ENCODE results near the gene POFUT2. TPM values are rescaled to one million over a fixed set of nuclear protein-coding genes. Genes with fewer than 3 reads are reported as not detected.

Gene POFUT2
- total and polyA plus RNA-seq, 9 donors: 25.7 to 52.9 (median 40.1) TPM

GRCh38 chr21:45333583-45334121 lies 46.0 kb upstream of the POFUT2 start:
- Histone ChIP-seq H3K4me1 (ENCODE audit: insufficient read depth) (peaks cover 5% of the 10 kb centered on the region), H3K36me3 (no peaks in the 10 kb centered on the region), H3K9me3 (no peaks in the 10 kb centered on the region), H3K4me3 (no peak overlapping the region), H3K27ac (no peak overlapping the region), H3K27me3 (no peaks in the 10 kb centered on the region)
- no peak for TF ChIP-seq POLR2A (IDR thresholded peaks at IDR 0.05)
- TF ChIP-seq EP300 (IDR thresholded peaks at IDR 0.05): no peak
- TF ChIP-seq, protein P1, sequence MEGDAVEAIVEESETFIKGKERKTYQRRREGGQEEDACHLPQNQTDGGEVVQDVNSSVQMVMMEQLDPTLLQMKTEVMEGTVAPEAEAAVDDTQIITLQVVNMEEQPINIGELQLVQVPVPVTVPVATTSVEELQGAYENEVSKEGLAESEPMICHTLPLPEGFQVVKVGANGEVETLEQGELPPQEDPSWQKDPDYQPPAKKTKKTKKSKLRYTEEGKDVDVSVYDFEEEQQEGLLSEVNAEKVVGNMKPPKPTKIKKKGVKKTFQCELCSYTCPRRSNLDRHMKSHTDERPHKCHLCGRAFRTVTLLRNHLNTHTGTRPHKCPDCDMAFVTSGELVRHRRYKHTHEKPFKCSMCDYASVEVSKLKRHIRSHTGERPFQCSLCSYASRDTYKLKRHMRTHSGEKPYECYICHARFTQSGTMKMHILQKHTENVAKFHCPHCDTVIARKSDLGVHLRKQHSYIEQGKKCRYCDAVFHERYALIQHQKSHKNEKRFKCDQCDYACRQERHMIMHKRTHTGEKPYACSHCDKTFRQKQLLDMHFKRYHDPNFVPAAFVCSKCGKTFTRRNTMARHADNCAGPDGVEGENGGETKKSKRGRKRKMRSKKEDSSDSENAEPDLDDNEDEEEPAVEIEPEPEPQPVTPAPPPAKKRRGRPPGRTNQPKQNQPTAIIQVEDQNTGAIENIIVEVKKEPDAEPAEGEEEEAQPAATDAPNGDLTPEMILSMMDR (IDR thresholded peaks at IDR 0.05): no peak
- DNase-seq: peak in 3 of 5 donors; percentile 8 to 23 (median 23)
- intact Hi-C loops (cut with DNase I): no loop called here
- 83 to 92% (median 91%) methylated on average over 18 of the region's 18 CpGs for WGBS, 3 donors

DNA sequence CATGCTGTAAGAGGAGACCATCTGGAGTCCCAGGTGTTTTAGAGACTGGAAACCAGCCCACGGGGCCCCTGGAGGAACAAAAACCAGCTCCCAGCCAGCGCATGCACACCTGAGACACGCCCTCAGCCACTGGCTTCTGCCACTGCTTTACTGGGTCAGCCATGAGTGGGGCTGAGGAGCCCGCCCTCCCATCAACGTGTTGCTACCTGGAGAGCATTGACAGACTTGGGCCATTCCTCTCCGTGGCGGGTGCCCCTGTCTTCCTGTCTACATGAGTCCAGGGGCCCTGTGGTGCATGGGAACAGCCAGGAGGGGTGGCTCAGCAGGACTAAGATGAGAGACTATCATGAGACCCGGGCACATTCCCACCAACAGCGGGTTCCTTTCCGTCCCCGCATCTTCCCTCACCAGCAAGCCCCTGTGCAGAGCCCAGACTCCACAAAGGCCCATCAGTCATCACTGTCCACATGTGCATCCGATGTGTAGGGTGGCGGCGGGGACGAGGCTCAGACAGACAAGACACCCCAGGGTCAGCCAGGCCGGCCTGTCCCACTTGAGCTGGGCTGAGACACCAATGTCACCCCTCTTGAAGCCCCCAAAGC lies 45.4 kb upstream of the POFUT2 start:
- H3K27ac ChIP-seq: no peak overlapping the region
- WGBS, 3 donors: 91 to 94% (median 92%) methylated on average over 16 of the region's 16 CpGs
- intact Hi-C loops (cut with DNase I): no loop called here
- DNase-seq: peak in 4 of 5 donors; percentile 16 to 33 (median 21)
- no peaks in the 10 kb centered on the region for H3K9me3 ChIP-seq
- no peak overlapping the region for H3K4me3 ChIP-seq
- no peaks in the 10 kb centered on the region for H3K27me3 ChIP-seq
- TF ChIP-seq POLR2A (IDR thresholded peaks at IDR 0.05) (no peak), EP300 (IDR thresholded peaks at IDR 0.05) (no peak)
- TF ChIP-seq, protein P1 (IDR thresholded peaks at IDR 0.05): no peak
- no peaks in the 10 kb centered on the region for H3K36me3 ChIP-seq
- peaks cover 7% of the 10 kb centered on the region for H3K4me1 ChIP-seq (ENCODE audit: insufficient read depth)

- no peak overlapping the region for H3K27ac ChIP-seq
- intact Hi-C loops (cut with DNase I): no loop called here
- H3K9me3 ChIP-seq: no peaks in the 10 kb centered on the region
Measured at GRCh38 chr21:45332415-45332814, 44.7 kb upstream of the POFUT2 start.

DNA sequence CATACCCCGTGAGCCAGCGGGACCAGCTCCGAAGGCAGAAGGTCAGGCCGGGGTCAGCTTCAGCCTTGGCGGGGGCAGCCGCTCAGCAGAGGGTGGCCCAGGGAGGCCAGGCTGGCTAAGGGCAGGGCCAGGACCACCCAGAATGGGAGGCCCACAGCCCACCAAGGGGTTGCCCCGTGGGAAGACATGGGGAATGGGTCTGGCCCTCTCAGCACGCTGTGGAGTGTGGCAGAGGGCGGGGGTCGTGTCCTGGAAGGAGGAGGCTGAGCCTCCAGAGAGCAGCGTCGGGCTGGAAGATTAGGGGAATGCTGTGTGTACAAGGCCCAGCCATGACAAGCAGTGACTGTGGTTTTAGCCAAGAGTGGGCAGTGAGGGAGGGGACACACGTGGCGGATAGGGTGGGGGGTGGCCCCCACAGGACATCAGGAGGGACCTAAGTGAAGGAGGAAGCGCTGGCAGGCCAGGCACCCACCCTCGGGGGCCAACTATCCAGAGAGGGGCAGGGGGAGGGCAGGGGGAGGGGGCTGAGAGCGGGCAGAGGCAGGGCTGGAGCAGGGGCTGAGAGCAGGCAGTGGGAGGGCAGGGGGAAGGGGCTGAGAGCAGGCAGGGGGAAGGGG lies 43.9 kb upstream of the POFUT2 start:
- no peak overlapping the region for H3K27ac ChIP-seq
- intact Hi-C loops (cut with DNase I): no loop called here
- H3K4me1 ChIP-seq (ENCODE audit: insufficient read depth): peaks cover 7% of the 10 kb centered on the region
- TF ChIP-seq POLR2A (IDR thresholded peaks at IDR 0.05) (no peak), EP300 (IDR thresholded peaks at IDR 0.05) (no peak)
- TF ChIP-seq, protein P1 (IDR thresholded peaks at IDR 0.05): no peak
- WGBS, 3 donors: 61 to 74% (median 73%) methylated on average over 17 of the region's 17 CpGs
- no peak overlapping the region for H3K4me3 ChIP-seq
- H3K27me3 ChIP-seq: no peaks in the 10 kb centered on the region
- H3K9me3 ChIP-seq: no peaks in the 10 kb centered on the region
- H3K36me3 ChIP-seq: no peaks in the 10 kb centered on the region
- peak in 4 of 5 donors; percentile 7 to 39 (median 30) for DNase-seq

More at GRCh38 chr21:45332415-45332814, 44.7 kb upstream of the POFUT2 start:
- H3K4me3 ChIP-seq: no peak overlapping the region
- peaks cover 7% of the 10 kb centered on the region for H3K4me1 ChIP-seq (ENCODE audit: insufficient read depth)
- peak in 3 of 5 donors; percentile 7 to 18 (median 11) for DNase-seq
- H3K27me3 ChIP-seq: no peaks in the 10 kb centered on the region
- no peaks in the 10 kb centered on the region for H3K36me3 ChIP-seq
- no peak for TF ChIP-seq EP300 (IDR thresholded peaks at IDR 0.05)
- TF ChIP-seq POLR2A (IDR thresholded peaks at IDR 0.05): no peak
- TF ChIP-seq, protein P1 (IDR thresholded peaks at IDR 0.05): no peak
- whole genome bisulfite sequencing, 3 donors: 86 to 94% (median 89%) methylated on average over 4 of the region's 4 CpGs

Measured in ovary (tissue), 9 donors.